ENCODE results near the gene CCNA2. TPM values are rescaled to one million over a fixed set of nuclear protein-coding genes. Genes with fewer than 3 reads are reported as not detected.
A peak's percentile ranks its signal among the peaks of the same experiment; 100 is the strongest.

The CCNA2 gene
- polyA plus RNA-seq, 3 donors: 0.20 to 0.23 TPM; not detected in 1

- no peak for DNase-seq
- Histone ChIP-seq H3K4me2 (replicated peaks; ENCODE audit: extremely low read depth, low read length, poor library complexity, severe bottlenecking) (no peak overlapping the region), H3K4me1 (ENCODE audit: control insufficient read depth in 1 of 2, insufficient read depth in 2 of 2, low read length in 2 of 2) (no peaks in the 10 kb centered on the region), H3K27ac (ENCODE audit: low read depth in 1 of 2, low read length in 2 of 2) (no peak overlapping the region), H4K20me1 (ENCODE audit: insufficient read depth, low read length) (no peaks in the 10 kb centered on the region), H2AFZ (ENCODE audit: insufficient read depth, low read depth, low read length, poor library complexity, severe bottlenecking) (no peak overlapping the region), H3K9ac (ENCODE audit: insufficient read depth, low read length, poor library complexity, severe bottlenecking) (no peak overlapping the region), H3K27me3 (ENCODE audit: control insufficient read depth in 2 of 2, insufficient read depth in 2 of 2, low read length in 2 of 2) (peaks cover 0 to 4% of the 10 kb centered on the region in 2 donors), H3K9me3 (replicated peaks in 1 of 2; ENCODE audit: control insufficient read depth in 1 of 2, insufficient read depth in 1 of 2, low read length in 2 of 2) (no peaks in the 10 kb centered on the region), H3K4me3 (replicated peaks in 1 of 3; ENCODE audit: low read depth in 2 of 3, low read length in 3 of 3) (no peak overlapping the region), H3K36me3 (replicated peaks in 1 of 2; ENCODE audit: control insufficient read depth in 1 of 2, insufficient read depth in 2 of 2, low read length in 2 of 2) (no peaks in the 10 kb centered on the region), H3K79me2 (ENCODE audit: insufficient read depth, low read length) (no peaks in the 10 kb centered on the region)
- H3K27me3 Mint-ChIP-seq (ENCODE audit: low read depth in 3 of 3): peaks cover 5 to 16% (median 12%) of the 10 kb centered on the region in 3 donors
- intact Hi-C loops (cut with micrococcal nuclease): no loop called here
- TF ChIP-seq CTCF (IDR thresholded peaks at IDR 0.05): no peak
- no peaks in the 10 kb centered on the region for H3K36me3 Mint-ChIP-seq
- no peak overlapping the region for H3K27ac Mint-ChIP-seq
- H3K4me3 Mint-ChIP-seq: peak overlapping the region in 1 of 2 donors; percentile 22
- no peaks in the 10 kb centered on the region for H3K4me1 Mint-ChIP-seq
- WGBS (ENCODE audit: insufficient coverage): no CpG with 5 or more reads among the region's 3 CpGs
- H3K9me3 Mint-ChIP-seq: peaks cover 0 to 3% (median 0%) of the 10 kb centered on the region in 7 donors
These were observed 33.5 kb downstream of the CCNA2 start for GRCh38 chr4:121789960-121790829.

- Mint-ChIP-seq H3K27me3 (ENCODE audit: low read depth in 3 of 3) (peaks cover 2 to 15% (median 12%) of the 10 kb centered on the region in 3 donors), H3K4me1 (no peaks in the 10 kb centered on the region), H3K36me3 (no peaks in the 10 kb centered on the region), H3K4me3 (no peak overlapping the region), H3K27ac (no peak overlapping the region), H3K9me3 (peaks cover 0 to 7% (median 3%) of the 10 kb centered on the region in 7 donors)
- H3K27me3 ChIP-seq (ENCODE audit: control insufficient read depth in 2 of 2, insufficient read depth in 2 of 2, low read length in 2 of 2): peaks cover 0 to 4% of the 10 kb centered on the region in 2 donors
- WGBS (ENCODE audit: insufficient coverage): no CpG with 5 or more reads among the region's 1 CpG
- no peak for TF ChIP-seq CTCF (IDR thresholded peaks at IDR 0.05)
- H3K27ac ChIP-seq (ENCODE audit: low read depth in 1 of 2, low read length in 2 of 2): no peak overlapping the region
- H3K4me3 ChIP-seq (replicated peaks in 1 of 3; ENCODE audit: low read depth in 2 of 3, low read length in 3 of 3): no peak overlapping the region
- no peaks in the 10 kb centered on the region for H3K4me1 ChIP-seq (ENCODE audit: control insufficient read depth in 1 of 2, insufficient read depth in 2 of 2, low read length in 2 of 2)
- no peaks in the 10 kb centered on the region for H3K36me3 ChIP-seq (replicated peaks in 1 of 2; ENCODE audit: control insufficient read depth in 1 of 2, insufficient read depth in 2 of 2, low read length in 2 of 2)
- no peak overlapping the region for H3K4me2 ChIP-seq (replicated peaks; ENCODE audit: extremely low read depth, low read length, poor library complexity, severe bottlenecking)
- no peaks in the 10 kb centered on the region for H4K20me1 ChIP-seq (ENCODE audit: insufficient read depth, low read length)
- no peak for DNase-seq
- peaks cover under 1 to 2% of the 10 kb centered on the region in 2 donors for H3K9me3 ChIP-seq (replicated peaks in 1 of 2; ENCODE audit: control insufficient read depth in 1 of 2, insufficient read depth in 1 of 2, low read length in 2 of 2)
- no peak overlapping the region for H3K9ac ChIP-seq (ENCODE audit: insufficient read depth, low read length, poor library complexity, severe bottlenecking)
- no peaks in the 10 kb centered on the region for H3K79me2 ChIP-seq (ENCODE audit: insufficient read depth, low read length)
- intact Hi-C loops (cut with micrococcal nuclease): no loop called here
- no peak overlapping the region for H2AFZ ChIP-seq (ENCODE audit: insufficient read depth, low read depth, low read length, poor library complexity, severe bottlenecking)
These were observed 34.2 kb downstream of the CCNA2 start for GRCh38 chr4:121789455-121789854.
